Ascending aorta (tissue), 2 donors: ENCODE results near the gene EGFR. TPM values are rescaled to one million over a fixed set of nuclear protein-coding genes. Genes with fewer than 3 reads are reported as not detected.

ENCODE experiments used
- DNase-seq, 2 donors: peaks; one replicate each; pipeline ENCODE4 v3.0.0-alpha.2; 2019; ENCODE audit warnings: low spot score in 2 of 2
- H3K27ac ChIP-seq, 2 donors: fragments of 200-600 bp; sonication (generic); one replicate each; pipeline ENCODE4 v1.5.1; 2016 to 2017; ENCODE audit warnings: mild to moderate bottlenecking in 1 of 2
- H3K27me3 ChIP-seq: fragments of 200-600 bp; sonication (generic); one replicate; pipeline ENCODE4 v1.5.1; 2017
- H3K36me3 ChIP-seq, 2 donors: fragments of 200-600 bp; sonication (generic); one replicate each; pipeline ENCODE4 v1.5.1; 2016
- H3K4me1 ChIP-seq, 2 donors: fragments of 200-600 bp; sonication (generic); one replicate each; pipeline ENCODE4 v1.5.1; 2016 to 2017; ENCODE audit warnings: mild to moderate bottlenecking in 1 of 2
- H3K4me3 ChIP-seq, 2 donors: fragments of 200-600 bp; sonication (generic); one replicate each; pipeline ENCODE4 v1.5.1; 2016 to 2017; ENCODE audit warnings: mild to moderate bottlenecking in 1 of 2
- H3K9me3 ChIP-seq, 2 donors: fragments of 200-600 bp; sonication (generic); one replicate each; pipeline ENCODE4 v1.5.1; 2016
- intact Hi-C: fragments of 100-400 bp; cut with DNase I; formaldehyde crosslinking; loops from one replicate; pipeline ENCODE4 v1.15.1; 2023
- total RNA-seq: library from RNA; depleted of rRNA; stranded (reverse); fragments of >200 nt; gene quantifications from one replicate; pipeline ENCODE4 v1.1.0, GENCODE V29; 2016
- TF ChIP-seq, protein P1 (sequence below), 3 experiments: fragments of 200-600 bp in 2 of 3; fragments of 450-650 bp in 1 of 3; sonication (generic) in 2 of 3; IDR thresholded peaks; one replicate each; pipeline ENCODE4 v1.5.1; 2016 to 2019; ENCODE audit warnings: antibody characterized with exemption in 3 of 3, mild to moderate bottlenecking in 1 of 3, moderate library complexity in 1 of 3

Gene EGFR
- total RNA-seq, 1 donor from 2014 or later, result 33.8 TPM

GRCh38 chr7:55134359-55134725 lies 115.5 kb downstream of the EGFR start:
- Histone ChIP-seq H3K4me1 (peaks cover 21 to 50% of the 10 kb centered on the region in 2 donors), H3K36me3 (no peaks in the 10 kb centered on the region)
- DNase-seq, result no peak

DNA sequence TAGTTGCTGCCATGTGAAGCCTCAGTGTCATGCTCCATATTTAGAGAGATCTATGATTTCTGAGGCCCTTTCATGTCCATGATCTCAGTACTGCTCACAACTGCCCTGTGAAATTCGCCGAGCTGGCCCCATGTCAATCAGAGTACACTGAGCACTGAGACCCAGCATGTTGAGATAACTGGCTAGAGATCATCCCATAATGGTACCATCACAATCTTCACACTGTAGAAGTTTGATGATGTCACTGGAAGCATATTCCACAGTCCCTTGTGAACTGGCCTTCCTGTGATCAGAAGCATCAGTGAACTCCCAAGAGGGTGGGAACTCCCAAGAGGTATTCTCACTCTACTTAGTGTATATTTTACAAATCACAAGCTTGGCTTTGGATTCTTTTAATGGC lies 116.0 kb downstream of the EGFR start:
- Histone ChIP-seq H3K4me3 (no peak overlapping the region), H3K27ac (peak overlapping the region; percentile 89 to 93), H3K36me3 (no peaks in the 10 kb centered on the region), H3K4me1 (peaks cover 19 to 46% of the 10 kb centered on the region in 2 donors), H3K9me3 (no peaks in the 10 kb centered on the region), H3K27me3 (no peaks in the 10 kb centered on the region)
- DNase-seq, result no peak
- intact Hi-C loops, result loop anchor here (5.0 kb wide), 1 partner anchor 297 kb away; no protein-coding TSS in a partner anchor
- TF ChIP-seq, protein P1, sequence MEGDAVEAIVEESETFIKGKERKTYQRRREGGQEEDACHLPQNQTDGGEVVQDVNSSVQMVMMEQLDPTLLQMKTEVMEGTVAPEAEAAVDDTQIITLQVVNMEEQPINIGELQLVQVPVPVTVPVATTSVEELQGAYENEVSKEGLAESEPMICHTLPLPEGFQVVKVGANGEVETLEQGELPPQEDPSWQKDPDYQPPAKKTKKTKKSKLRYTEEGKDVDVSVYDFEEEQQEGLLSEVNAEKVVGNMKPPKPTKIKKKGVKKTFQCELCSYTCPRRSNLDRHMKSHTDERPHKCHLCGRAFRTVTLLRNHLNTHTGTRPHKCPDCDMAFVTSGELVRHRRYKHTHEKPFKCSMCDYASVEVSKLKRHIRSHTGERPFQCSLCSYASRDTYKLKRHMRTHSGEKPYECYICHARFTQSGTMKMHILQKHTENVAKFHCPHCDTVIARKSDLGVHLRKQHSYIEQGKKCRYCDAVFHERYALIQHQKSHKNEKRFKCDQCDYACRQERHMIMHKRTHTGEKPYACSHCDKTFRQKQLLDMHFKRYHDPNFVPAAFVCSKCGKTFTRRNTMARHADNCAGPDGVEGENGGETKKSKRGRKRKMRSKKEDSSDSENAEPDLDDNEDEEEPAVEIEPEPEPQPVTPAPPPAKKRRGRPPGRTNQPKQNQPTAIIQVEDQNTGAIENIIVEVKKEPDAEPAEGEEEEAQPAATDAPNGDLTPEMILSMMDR (IDR thresholded peaks at IDR 0.05), result no peak

More at GRCh38 chr7:55134359-55134725, 115.5 kb downstream of the EGFR start:
- intact Hi-C loops, result loop anchor here (5.0 kb wide), 1 partner anchor 297 kb away; no protein-coding TSS in a partner anchor
- Histone ChIP-seq H3K27ac (peak overlapping the region; percentile 89 to 93), H3K9me3 (no peaks in the 10 kb centered on the region), H3K27me3 (no peaks in the 10 kb centered on the region), H3K4me3 (no peak overlapping the region)
- TF ChIP-seq, protein P1 (IDR thresholded peaks at IDR 0.05), result no peak

DNA sequence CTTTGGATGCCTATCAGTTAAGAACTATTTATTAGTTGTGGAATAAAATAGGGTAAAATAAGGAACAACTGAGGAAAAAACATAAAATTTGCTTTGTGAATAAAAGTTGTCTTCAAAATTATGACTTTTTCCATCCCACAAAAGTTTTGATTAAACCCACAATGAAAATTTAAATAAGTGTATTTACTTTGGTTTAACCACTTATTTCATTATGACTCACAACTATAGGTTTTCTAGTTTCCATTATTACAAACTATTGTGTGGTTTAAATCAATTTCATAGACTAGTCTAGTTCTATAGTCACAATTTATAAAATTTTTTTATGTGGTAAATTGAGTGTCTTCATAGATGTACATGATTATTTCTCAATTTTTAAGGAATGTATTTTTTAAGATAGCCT lies 116.6 kb downstream of the EGFR start:
- H3K27ac ChIP-seq, result no peak overlapping the region
- H3K4me3 ChIP-seq, result no peak overlapping the region
- DNase-seq, result no peak
- TF ChIP-seq, protein P1 (IDR thresholded peaks at IDR 0.05), result no peak
- peaks cover 16 to 39% of the 10 kb centered on the region in 2 donors for H3K4me1 ChIP-seq
- H3K27me3 ChIP-seq, result no peaks in the 10 kb centered on the region
- intact Hi-C loops, result no loop called here
- H3K36me3 ChIP-seq, result no peaks in the 10 kb centered on the region
- no peaks in the 10 kb centered on the region for H3K9me3 ChIP-seq

DNA sequence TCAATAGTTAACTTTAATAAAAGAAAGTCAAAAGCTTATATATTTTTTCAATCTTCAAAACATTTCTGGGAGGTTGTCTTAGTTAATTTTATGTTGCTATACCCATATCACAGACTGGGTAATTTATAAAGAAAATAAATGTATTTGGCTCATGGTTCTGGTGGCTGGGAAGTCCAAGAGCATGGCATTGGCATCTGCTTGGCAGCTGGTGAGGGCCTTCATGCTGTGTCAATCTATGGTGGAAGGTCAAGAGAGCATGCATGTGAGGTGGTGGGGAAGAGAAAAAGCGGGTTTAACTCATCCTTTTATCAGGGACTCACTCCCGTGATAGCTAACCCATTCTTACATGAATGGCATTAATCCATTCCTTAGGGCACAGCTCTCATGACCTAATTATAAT lies 119.8 kb downstream of the EGFR start:
- no peaks in the 10 kb centered on the region for H3K27me3 ChIP-seq
- intact Hi-C loops, result no loop called here
- H3K36me3 ChIP-seq, result peaks cover 11 to 13% of the 10 kb centered on the region in 2 donors
- H3K4me3 ChIP-seq, result no peak overlapping the region
- H3K27ac ChIP-seq, result no peak overlapping the region
- no peak for DNase-seq
- peaks cover under 1 to 7% of the 10 kb centered on the region in 2 donors for H3K4me1 ChIP-seq
- TF ChIP-seq, protein P1 (IDR thresholded peaks at IDR 0.05), result no peak
- no peaks in the 10 kb centered on the region for H3K9me3 ChIP-seq

- peaks cover 27 to 29% of the 10 kb centered on the region in 2 donors for H3K36me3 ChIP-seq
- intact Hi-C loops, result no loop called here
- H3K27me3 ChIP-seq, result no peaks in the 10 kb centered on the region
- no peaks in the 10 kb centered on the region for H3K4me1 ChIP-seq
- no peak overlapping the region for H3K27ac ChIP-seq
- TF ChIP-seq, protein P1 (IDR thresholded peaks at IDR 0.05), result no peak
- no peak overlapping the region for H3K4me3 ChIP-seq
- H3K9me3 ChIP-seq, result no peaks in the 10 kb centered on the region
- DNase-seq, result no peak
Measured at GRCh38 chr7:55140221-55140940, 121.6 kb downstream of the EGFR start.
